ENCODE data around the gene PROSER2. TPM values are rescaled to one million over a fixed set of nuclear protein-coding genes. Genes with fewer than 3 reads are reported as not detected.

Gene PROSER2
- total and polyA plus RNA-seq, 9 of the 15 experiments (the other 6 are each of a cell fraction or from before 2014, with no cell fraction given) = 0.62 to 14.8 (median 2.9) TPM

- TF ChIP-seq, protein P1, sequence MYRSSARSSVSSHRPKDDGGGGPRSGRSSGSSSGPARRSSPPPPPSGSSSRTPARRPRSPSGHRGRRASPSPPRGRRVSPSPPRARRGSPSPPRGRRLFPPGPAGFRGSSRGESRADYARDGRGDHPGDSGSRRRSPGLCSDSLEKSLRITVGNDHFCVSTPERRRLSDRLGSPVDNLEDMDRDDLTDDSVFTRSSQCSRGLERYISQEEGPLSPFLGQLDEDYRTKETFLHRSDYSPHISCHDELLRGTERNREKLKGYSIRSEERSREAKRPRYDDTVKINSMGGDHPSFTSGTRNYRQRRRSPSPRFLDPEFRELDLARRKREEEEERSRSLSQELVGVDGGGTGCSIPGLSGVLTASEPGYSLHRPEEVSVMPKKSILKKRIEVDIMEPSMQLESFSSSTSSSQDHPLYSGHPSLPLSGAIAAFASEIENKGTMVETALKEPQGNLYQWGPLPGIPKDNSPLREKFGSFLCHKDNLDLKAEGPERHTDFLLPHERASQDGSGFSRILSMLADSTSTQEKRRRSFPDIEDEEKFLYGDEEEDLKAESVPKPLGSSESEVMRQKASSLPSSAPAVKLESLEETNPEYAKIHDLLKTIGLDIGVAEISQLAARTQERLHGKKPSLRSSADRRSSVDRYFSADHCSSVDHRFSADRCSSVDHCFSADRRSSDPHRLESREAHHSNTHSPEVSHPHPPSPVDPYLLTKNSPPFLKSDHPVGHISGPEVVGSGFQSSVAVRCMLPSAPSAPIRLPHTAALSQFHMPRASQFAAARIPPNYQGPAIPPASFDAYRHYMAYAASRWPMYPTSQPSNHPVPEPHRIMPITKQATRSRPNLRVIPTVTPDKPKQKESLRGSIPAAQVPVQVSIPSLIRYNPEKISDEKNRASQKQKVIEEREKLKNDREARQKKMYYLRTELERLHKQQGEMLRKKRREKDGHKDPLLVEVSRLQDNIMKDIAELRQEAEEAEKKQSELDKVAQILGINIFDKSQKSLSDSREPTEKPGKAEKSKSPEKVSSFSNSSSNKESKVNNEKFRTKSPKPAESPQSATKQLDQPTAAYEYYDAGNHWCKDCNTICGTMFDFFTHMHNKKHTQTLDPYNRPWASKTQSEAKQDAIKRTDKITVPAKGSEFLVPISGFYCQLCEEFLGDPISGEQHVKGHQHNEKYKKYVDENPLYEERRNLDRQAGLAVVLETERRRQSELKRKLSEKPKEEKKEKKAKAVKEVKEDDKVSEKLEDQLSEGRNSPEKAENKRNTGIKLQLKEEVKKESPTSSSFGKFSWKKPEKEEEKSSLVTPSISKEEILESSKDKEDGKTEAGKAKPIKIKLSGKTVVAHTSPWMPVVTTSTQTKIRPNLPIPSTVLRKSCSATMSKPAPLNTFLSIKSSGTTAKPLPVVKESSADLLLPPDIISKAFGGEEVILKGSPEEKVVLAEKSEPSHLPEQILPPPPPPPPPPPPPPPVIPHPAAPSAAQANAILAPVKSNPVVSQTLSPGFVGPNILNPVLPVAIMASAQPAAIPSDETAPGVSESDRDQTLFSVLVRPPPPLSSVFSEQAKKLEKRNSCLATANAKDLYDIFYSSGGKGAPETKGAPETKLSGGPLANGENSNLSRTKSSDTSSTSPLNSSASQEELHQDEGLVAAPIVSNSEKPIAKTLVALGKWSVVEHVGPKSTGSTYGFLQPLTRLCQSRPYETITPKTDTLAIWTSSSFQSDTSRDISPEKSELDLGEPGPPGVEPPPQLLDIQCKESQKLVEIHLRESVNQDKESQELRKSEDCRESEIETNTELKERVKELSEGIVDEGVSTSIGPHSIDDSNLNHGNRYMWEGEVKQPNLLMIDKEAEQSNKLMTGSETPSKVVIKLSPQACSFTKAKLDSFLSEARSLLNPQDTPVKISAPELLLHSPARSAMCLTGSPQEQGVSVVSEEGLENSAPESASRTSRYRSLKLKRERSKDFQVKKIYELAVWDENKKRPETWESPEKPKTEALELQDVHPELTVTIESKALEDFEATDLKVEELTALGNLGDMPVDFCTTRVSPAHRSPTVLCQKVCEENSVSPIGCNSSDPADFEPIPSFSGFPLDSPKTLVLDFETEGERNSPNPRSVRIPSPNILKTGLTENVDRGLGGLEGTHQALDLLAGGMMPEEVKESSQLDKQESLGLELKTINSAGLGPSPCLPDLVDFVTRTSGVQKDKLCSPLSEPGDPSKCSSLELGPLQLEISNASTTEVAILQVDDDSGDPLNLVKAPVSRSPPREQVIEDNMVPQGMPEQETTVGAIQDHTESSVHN (IDR thresholded peaks at IDR 0.05; ENCODE audit: borderline replicate concordance in 1 of 2, low read depth in 1 of 2) = no peak
- TF ChIP-seq POLR2AphosphoS5 (IDR thresholded peaks at IDR 0.05; ENCODE audit: control insufficient read depth, insufficient read depth, low read depth, low read length) = no peak
- no peak for TF ChIP-seq ZNF77 (CRISPR knock-in tag; IDR thresholded peaks at IDR 0.05)
- TF ChIP-seq JUNB (CRISPR knock-in tag; conservative IDR thresholded peaks at IDR 0.05) = no peak
- TF ChIP-seq U2AF1 (optimal IDR thresholded peaks at IDR 0.05; ENCODE audit: low read depth, low read length) = no peak
- no peak for TF ChIP-seq CHD2 (IDR thresholded peaks at IDR 0.05; ENCODE audit: low read depth, low read length)
- TF ChIP-seq, protein P2, sequence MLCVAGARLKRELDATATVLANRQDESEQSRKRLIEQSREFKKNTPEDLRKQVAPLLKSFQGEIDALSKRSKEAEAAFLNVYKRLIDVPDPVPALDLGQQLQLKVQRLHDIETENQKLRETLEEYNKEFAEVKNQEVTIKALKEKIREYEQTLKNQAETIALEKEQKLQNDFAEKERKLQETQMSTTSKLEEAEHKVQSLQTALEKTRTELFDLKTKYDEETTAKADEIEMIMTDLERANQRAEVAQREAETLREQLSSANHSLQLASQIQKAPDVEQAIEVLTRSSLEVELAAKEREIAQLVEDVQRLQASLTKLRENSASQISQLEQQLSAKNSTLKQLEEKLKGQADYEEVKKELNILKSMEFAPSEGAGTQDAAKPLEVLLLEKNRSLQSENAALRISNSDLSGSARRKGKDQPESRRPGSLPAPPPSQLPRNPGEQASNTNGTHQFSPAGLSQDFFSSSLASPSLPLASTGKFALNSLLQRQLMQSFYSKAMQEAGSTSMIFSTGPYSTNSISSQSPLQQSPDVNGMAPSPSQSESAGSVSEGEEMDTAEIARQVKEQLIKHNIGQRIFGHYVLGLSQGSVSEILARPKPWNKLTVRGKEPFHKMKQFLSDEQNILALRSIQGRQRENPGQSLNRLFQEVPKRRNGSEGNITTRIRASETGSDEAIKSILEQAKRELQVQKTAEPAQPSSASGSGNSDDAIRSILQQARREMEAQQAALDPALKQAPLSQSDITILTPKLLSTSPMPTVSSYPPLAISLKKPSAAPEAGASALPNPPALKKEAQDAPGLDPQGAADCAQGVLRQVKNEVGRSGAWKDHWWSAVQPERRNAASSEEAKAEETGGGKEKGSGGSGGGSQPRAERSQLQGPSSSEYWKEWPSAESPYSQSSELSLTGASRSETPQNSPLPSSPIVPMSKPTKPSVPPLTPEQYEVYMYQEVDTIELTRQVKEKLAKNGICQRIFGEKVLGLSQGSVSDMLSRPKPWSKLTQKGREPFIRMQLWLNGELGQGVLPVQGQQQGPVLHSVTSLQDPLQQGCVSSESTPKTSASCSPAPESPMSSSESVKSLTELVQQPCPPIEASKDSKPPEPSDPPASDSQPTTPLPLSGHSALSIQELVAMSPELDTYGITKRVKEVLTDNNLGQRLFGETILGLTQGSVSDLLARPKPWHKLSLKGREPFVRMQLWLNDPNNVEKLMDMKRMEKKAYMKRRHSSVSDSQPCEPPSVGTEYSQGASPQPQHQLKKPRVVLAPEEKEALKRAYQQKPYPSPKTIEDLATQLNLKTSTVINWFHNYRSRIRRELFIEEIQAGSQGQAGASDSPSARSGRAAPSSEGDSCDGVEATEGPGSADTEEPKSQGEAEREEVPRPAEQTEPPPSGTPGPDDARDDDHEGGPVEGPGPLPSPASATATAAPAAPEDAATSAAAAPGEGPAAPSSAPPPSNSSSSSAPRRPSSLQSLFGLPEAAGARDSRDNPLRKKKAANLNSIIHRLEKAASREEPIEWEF (CRISPR knock-in tag; IDR thresholded peaks at IDR 0.05) = no peak
- TF ChIP-seq PHTF2 (CRISPR knock-in tag; IDR thresholded peaks at IDR 0.05) = no peak
Measured at GRCh38 chr10:11775412-11775811, 47.7 kb upstream of the PROSER2 start (continued).
